ENCODE results near the gene FASN. TPM values are rescaled to one million over a fixed set of nuclear protein-coding genes. Genes with fewer than 3 reads are reported as not detected.

FASN gene
- polyA plus RNA-seq, 1 donor from 2014 or later: 26.4 TPM

- H3K9ac ChIP-seq (ENCODE audit: low read length): no peak overlapping the region
- no peaks in the 10 kb centered on the region for H3K9me2 ChIP-seq (ENCODE audit: insufficient read depth, low read length)
- H3K4me3 ChIP-seq (ENCODE audit: low read length): no peak overlapping the region
- TF ChIP-seq TAF1 (IDR thresholded peaks at IDR 0.05; ENCODE audit: low read depth): no peak
- no peak for TF ChIP-seq RAD21 (conservative IDR thresholded peaks at IDR 0.05)
- TF ChIP-seq POLR2AphosphoS5 (IDR thresholded peaks at IDR 0.05): no peak
- no peak for TF ChIP-seq EZH2 (IDR thresholded peaks at IDR 0.05; ENCODE audit: borderline replicate concordance, insufficient read depth, low read length, poor library complexity, severe bottlenecking)
- no peak for TF ChIP-seq SMC3 (conservative IDR thresholded peaks at IDR 0.05; ENCODE audit: poor library complexity)
- TF ChIP-seq CTCF (IDR thresholded peaks at IDR 0.05; ENCODE audit: poor library complexity, severe bottlenecking): no peak
- TF ChIP-seq REST (IDR thresholded peaks at IDR 0.05; ENCODE audit: borderline replicate concordance): no peak
- TF ChIP-seq MXI1 (conservative IDR thresholded peaks at IDR 0.05; ENCODE audit: poor library complexity, severe bottlenecking): no peak
- no peaks in the 10 kb centered on the region for H4K20me1 ChIP-seq (ENCODE audit: insufficient read depth)
- H3K27ac ChIP-seq (ENCODE audit: low read length): no peak overlapping the region
- no peak overlapping the region for H3K4me2 ChIP-seq (ENCODE audit: low read length)
- H3K27me3 ChIP-seq (ENCODE audit: insufficient read depth, low read depth, low read length): no peaks in the 10 kb centered on the region
- H3K9me3 ChIP-seq (ENCODE audit: low read length): no peaks in the 10 kb centered on the region
- H3K36me3 ChIP-seq (ENCODE audit: insufficient read depth, low read length): no peaks in the 10 kb centered on the region
- no peaks in the 10 kb centered on the region for H3F3A ChIP-seq (ENCODE audit: insufficient read depth, low read length, poor library complexity, severe bottlenecking)
- H3K79me2 ChIP-seq (replicated peaks; ENCODE audit: insufficient read depth, low read length): no peaks in the 10 kb centered on the region
- no peak overlapping the region for H2AFZ ChIP-seq (ENCODE audit: low read depth, low read length)
Measured at GRCh38 chr17:82080048-82080788, 17.8 kb downstream of the FASN start.

GRCh38 chr17:82079001-82079677 is 18.9 kb downstream of the FASN start:
- H3K9ac ChIP-seq (ENCODE audit: low read length): no peak overlapping the region
- H3K27me3 ChIP-seq (ENCODE audit: insufficient read depth, low read depth, low read length): no peaks in the 10 kb centered on the region
- H3F3A ChIP-seq (ENCODE audit: insufficient read depth, low read length, poor library complexity, severe bottlenecking): no peaks in the 10 kb centered on the region
- no peaks in the 10 kb centered on the region for H3K79me2 ChIP-seq (replicated peaks; ENCODE audit: insufficient read depth, low read length)
- H3K4me3 ChIP-seq (ENCODE audit: low read length): no peak overlapping the region
- no peak overlapping the region for H3K4me2 ChIP-seq (ENCODE audit: low read length)
- TF ChIP-seq EZH2 (IDR thresholded peaks at IDR 0.05; ENCODE audit: borderline replicate concordance, insufficient read depth, low read length, poor library complexity, severe bottlenecking) (no peak), MXI1 (conservative IDR thresholded peaks at IDR 0.05; ENCODE audit: poor library complexity, severe bottlenecking) (no peak), SMC3 (conservative IDR thresholded peaks at IDR 0.05; ENCODE audit: poor library complexity) (no peak), EP300 (conservative IDR thresholded peaks at IDR 0.05; ENCODE audit: poor library complexity, severe bottlenecking) (no peak), CTCF (IDR thresholded peaks at IDR 0.05; ENCODE audit: poor library complexity, severe bottlenecking) (no peak), RAD21 (conservative IDR thresholded peaks at IDR 0.05) (no peak), REST (IDR thresholded peaks at IDR 0.05; ENCODE audit: borderline replicate concordance) (no peak), POLR2AphosphoS5 (IDR thresholded peaks at IDR 0.05) (no peak), TAF1 (IDR thresholded peaks at IDR 0.05; ENCODE audit: low read depth) (no peak)
- H3K9me3 ChIP-seq (ENCODE audit: low read length): no peaks in the 10 kb centered on the region
- no peaks in the 10 kb centered on the region for H4K20me1 ChIP-seq (ENCODE audit: insufficient read depth)
- H2AFZ ChIP-seq (ENCODE audit: low read depth, low read length): no peak overlapping the region
- H3K27ac ChIP-seq (ENCODE audit: low read length): no peak overlapping the region
- no peaks in the 10 kb centered on the region for H3K9me2 ChIP-seq (ENCODE audit: insufficient read depth, low read length)
- H3K36me3 ChIP-seq (ENCODE audit: insufficient read depth, low read length): no peaks in the 10 kb centered on the region
